OCI-LY3 (cell line): Measurements from ENCODE around the gene PTPN21.

ENCODE experiments used
- H2AFZ ChIP-seq: fragments of 200-600, 300-600 bp; shearing (Covaris generic); 2 replicates; pipeline ENCODE4 v1.6.0; 2014; ENCODE audit warnings: antibody characterized with exemption, low read depth, low read length
- H3K27ac ChIP-seq: fragments of 200-600, 300-600 bp; sonication (generic); 2 replicates; pipeline ENCODE4 v1.5.1; 2014; ENCODE audit warnings: mild to moderate bottlenecking, low read length, moderate library complexity, mixed read lengths
- H3K27me3 ChIP-seq: fragments of 200-600, 300-600 bp; sonication (generic); 2 replicates; pipeline ENCODE4 v1.6.1; 2014; ENCODE audit warnings: low read depth, low read length, mixed read lengths
- H3K36me3 ChIP-seq: fragments of 200-600, 300-600 bp; sonication (generic); replicated peaks from 2 replicates; pipeline ENCODE3; 2014; ENCODE audit warnings: low read depth, low read length, mixed read lengths
- H3K4me1 ChIP-seq: fragments of 300-600, 200-600 bp; sonication (generic); 2 replicates; pipeline ENCODE4 v1.6.1; 2014; ENCODE audit warnings: low read length, mixed read lengths
- H3K4me2 ChIP-seq: fragments of 200-600, 300-600 bp; sonication (generic); 2 replicates; pipeline ENCODE4 v1.6.1; 2014; ENCODE audit warnings: low read length, mixed read lengths
- H3K4me3 ChIP-seq: fragments of 300-600, 200-600 bp; sonication (generic); 2 replicates; pipeline ENCODE4 v1.5.1; 2014; ENCODE audit warnings: antibody characterized with exemption, mild to moderate bottlenecking, low read length, moderate library complexity
- H3K79me2 ChIP-seq: fragments of 300-600, 200-600 bp; shearing (Covaris generic); 2 replicates; pipeline ENCODE4 v1.6.1; 2014; ENCODE audit warnings: mild to moderate bottlenecking, low read length, mixed read lengths
- H3K9ac ChIP-seq: fragments of 300-600, 200-600 bp; shearing (Covaris generic); 2 replicates; pipeline ENCODE4 v1.6.0; 2014; ENCODE audit warnings: mild to moderate bottlenecking, low read length, moderate library complexity
- H3K9me3 ChIP-seq: fragments of 200-600, 300-600 bp; shearing (Covaris generic); 2 replicates; pipeline ENCODE4 v1.6.1; 2014; ENCODE audit warnings: low read length, mixed read lengths; ENCODE audit not compliant: insufficient read depth
- H4K20me1 ChIP-seq: fragments of 200-600, 300-600 bp; sonication (generic); 2 replicates; pipeline ENCODE4 v1.6.1; 2016; ENCODE audit warnings: low read length, mixed read lengths; ENCODE audit not compliant: insufficient read depth
- CTCF ChIP-seq: fragments of 200-600, 300-600 bp; sonication (generic); IDR thresholded peaks from 2 replicates; pipeline ENCODE4 v1.5.1; 2014; ENCODE audit warnings: antibody characterized with exemption, low read length, low read depth
- EZH2phosphoT487 ChIP-seq: fragments of 200-600 bp; shearing (Covaris generic); IDR thresholded peaks from 2 replicates; pipeline ENCODE4 v1.6.1; 2018; ENCODE audit warnings: antibody characterized with exemption, mixed run types, low read depth

Gene PTPN21

DNA sequence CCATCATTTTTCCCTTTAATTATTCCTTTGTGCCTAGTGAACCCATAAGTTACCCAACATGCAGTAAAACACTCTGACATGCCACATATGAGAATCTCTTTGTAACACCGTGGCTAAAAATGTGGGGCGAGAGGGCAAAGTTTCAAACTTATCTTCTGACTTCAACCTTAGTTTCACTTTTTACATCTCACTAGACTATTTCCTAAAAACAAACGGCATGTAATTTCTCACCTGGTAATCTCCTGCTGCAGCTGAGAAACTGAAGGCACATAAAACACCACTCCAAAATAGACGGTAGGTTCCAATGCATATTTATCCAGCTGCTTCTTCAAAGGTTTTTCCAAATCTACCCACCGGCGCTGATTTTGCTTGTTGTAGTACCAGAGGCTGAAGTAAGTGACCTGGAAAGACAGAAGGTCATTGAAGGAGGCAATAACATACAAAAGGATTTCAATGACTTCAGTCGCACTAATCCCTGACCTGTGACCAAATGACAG is 37.9 kb downstream of the PTPN21 start:
- H3K27ac ChIP-seq = no peak overlapping the region
- no peaks in the 10 kb centered on the region for H4K20me1 ChIP-seq
- no peaks in the 10 kb centered on the region for H3K36me3 ChIP-seq
- H3K79me2 ChIP-seq = no peaks in the 10 kb centered on the region
- peak overlapping the region; percentile 59 for H2AFZ ChIP-seq
- H3K9ac ChIP-seq = peak overlapping the region; percentile 27; the same call in 1 of the 2 replicates
- H3K4me3 ChIP-seq = peak overlapping the region; percentile 60
- H3K27me3 ChIP-seq = no peaks in the 10 kb centered on the region
- peaks cover 8% of the 10 kb centered on the region for H3K4me1 ChIP-seq
- TF ChIP-seq EZH2phosphoT487 (no peak), CTCF (no peak)
- H3K4me2 ChIP-seq = peak overlapping the region; percentile 88
- H3K9me3 ChIP-seq = no peaks in the 10 kb centered on the region

DNA sequence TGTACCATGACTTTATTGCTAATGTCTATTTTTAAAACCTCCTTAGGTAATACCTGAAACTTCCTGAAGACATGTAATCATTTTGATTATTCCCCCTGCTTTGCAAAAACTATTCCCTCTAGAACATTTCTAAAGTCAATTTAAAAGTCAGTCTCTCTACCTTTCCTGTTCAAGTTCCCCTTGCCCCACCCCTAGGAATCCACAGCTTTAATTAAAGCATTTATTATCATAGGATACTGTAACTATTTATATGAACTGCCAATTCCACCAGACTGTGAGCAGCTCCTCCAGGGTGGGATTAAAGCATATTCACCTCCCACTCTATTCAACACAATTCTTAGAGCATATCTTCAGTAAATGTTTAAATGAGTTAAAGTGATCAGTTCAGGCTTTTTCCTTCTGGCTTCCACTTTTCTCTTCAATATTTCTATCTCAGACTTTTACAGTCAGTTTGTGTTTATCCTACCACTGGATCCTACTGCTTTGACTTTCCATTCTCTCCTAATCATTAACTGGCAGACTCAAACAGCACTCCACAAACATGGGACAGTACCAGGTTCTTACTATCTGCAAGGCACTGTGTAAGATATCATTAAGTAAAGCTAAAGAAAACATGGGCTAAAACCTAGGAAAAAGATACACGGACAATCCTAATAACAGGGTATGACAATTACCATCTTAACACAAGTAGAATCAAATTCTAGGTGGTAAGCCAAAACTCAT is 39.1 kb downstream of the PTPN21 start:
- H3K79me2 ChIP-seq = no peaks in the 10 kb centered on the region
- no peaks in the 10 kb centered on the region for H3K36me3 ChIP-seq
- no peaks in the 10 kb centered on the region for H3K9me3 ChIP-seq
- H3K4me3 ChIP-seq = no peak overlapping the region
- H3K27me3 ChIP-seq = no peaks in the 10 kb centered on the region
- H3K27ac ChIP-seq = no peak overlapping the region
- no peaks in the 10 kb centered on the region for H4K20me1 ChIP-seq
- no peak for TF ChIP-seq EZH2phosphoT487
- TF ChIP-seq CTCF = no peak
- no peak overlapping the region for H3K4me2 ChIP-seq
- H3K4me1 ChIP-seq = peaks cover 8% of the 10 kb centered on the region
- H2AFZ ChIP-seq = no peak overlapping the region
- no peak overlapping the region for H3K9ac ChIP-seq

DNA sequence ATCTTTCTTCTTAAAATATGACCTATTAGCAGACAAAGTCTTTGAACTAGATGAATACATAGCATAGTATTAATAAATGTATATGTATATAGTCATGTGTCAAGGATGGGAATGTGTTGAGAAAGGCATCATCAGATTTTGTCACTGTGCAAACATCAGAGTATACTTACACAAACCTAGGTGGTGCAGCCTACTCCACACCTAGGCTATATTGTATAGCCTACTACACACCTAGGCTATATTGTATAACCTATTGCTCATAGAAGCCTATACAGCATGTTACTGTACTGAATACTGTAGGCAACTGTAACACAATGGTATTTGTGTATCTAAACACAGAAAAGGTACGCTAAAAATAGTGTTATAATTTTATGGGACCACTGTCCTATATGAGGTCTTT is 47.6 kb downstream of the PTPN21 start:
- Histone ChIP-seq H4K20me1 (no peaks in the 10 kb centered on the region), H3K4me3 (no peak overlapping the region), H3K4me2 (no peak overlapping the region), H3K27ac (no peak overlapping the region), H3K9me3 (no peaks in the 10 kb centered on the region), H3K9ac (no peak overlapping the region), H3K36me3 (no peaks in the 10 kb centered on the region), H3K27me3 (peaks cover 13% of the 10 kb centered on the region), H3K79me2 (no peaks in the 10 kb centered on the region), H3K4me1 (no peaks in the 10 kb centered on the region), H2AFZ (no peak overlapping the region)
- no peak for TF ChIP-seq CTCF
- no peak for TF ChIP-seq EZH2phosphoT487

DNA sequence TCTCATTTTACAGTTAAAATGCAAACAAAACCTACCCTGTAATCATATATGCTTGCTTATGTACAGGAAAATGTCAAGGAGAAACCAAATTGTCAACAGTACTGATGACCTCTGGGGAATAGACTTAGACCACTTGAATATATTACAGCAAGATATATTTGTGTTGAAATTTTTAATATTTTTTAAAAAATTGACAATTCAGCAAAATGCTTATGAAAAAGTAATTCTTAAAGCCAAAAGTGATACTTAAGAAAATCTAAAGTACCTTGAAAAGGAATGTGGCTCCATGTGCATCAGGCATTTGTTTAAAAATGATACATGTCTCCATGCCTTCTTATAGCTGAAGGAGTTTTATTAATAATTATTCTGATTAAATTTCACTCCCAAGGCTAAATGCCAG is 49.2 kb downstream of the PTPN21 start:
- H3K27ac ChIP-seq = no peak overlapping the region
- no peaks in the 10 kb centered on the region for H3K79me2 ChIP-seq
- H4K20me1 ChIP-seq = no peaks in the 10 kb centered on the region
- no peaks in the 10 kb centered on the region for H3K4me1 ChIP-seq
- no peaks in the 10 kb centered on the region for H3K36me3 ChIP-seq
- no peaks in the 10 kb centered on the region for H3K9me3 ChIP-seq
- H2AFZ ChIP-seq = no peak overlapping the region
- no peak overlapping the region for H3K4me3 ChIP-seq
- H3K9ac ChIP-seq = no peak overlapping the region
- no peak for TF ChIP-seq EZH2phosphoT487
- TF ChIP-seq CTCF = no peak
- no peak overlapping the region for H3K4me2 ChIP-seq
- peaks cover 17% of the 10 kb centered on the region for H3K27me3 ChIP-seq
